GM12878 (cell line): ENCODE data around the gene TEX261. TPM values are rescaled to one million over a fixed set of nuclear protein-coding genes. Genes with fewer than 3 reads are reported as not detected.

Experiments
- ATAC-seq: fragments of 200-7000 bp; cut with Tn5 transposase; 3 replicates; pipeline ENCODE4 v1.9.1; 2020; ENCODE audit warnings: mild to moderate bottlenecking, moderate library complexity
- BruUV-seq: library from RNA; stranded (reverse); fragments of 400-500 nt; replicated peaks from 2 replicates; lab custom pipeline; 2021; lab: Mats Ljungman, UMichigan
- CTCF ChIA-PET: fragments of 300-600 bp; sonication (Branson Sonifier 250); formaldehyde crosslinking; extraction: SDS; loops from one replicate; lab custom pipeline; 2021; ENCODE audit warnings: inconsistent platforms; lab: Yijun Ruan, JAX
- POLR2A ChIA-PET: fragments of 350-600 bp; formaldehyde crosslinking; extraction: SDS; loops from one replicate; lab custom pipeline; 2021; ENCODE audit warnings: inconsistent platforms; lab: Charles Lee
- RAD21 ChIA-PET: fragments of 300-600 bp; sonication (Branson Sonifier 250); formaldehyde crosslinking; loops from one replicate; lab custom pipeline; 2023; ENCODE audit warnings: antibody characterized with exemption; ENCODE audit not compliant: unreplicated experiment; lab: Charles Lee
- SMC1A ChIA-PET: fragments of 300-600 bp; sonication (Branson Sonifier 250); formaldehyde crosslinking; loops from one replicate; lab custom pipeline; 2023; ENCODE audit not compliant: unreplicated experiment, uncharacterized antibody; lab: Charles Lee
- DNase-seq: peaks from one replicate; pipeline ENCODE4 v3.0.0-alpha.2; 2011; ENCODE audit warnings: low read depth, low spot score
- FAIRE-seq: peaks from 3 replicates; lab custom pipeline; 2011; peaks lifted over from hg19 to GRCh38; lab: Jason Lieb, UNC
- H2AFZ ChIP-seq: 2 replicates; pipeline ENCODE4 v1.6.0; 2011; ENCODE audit warnings: low read depth, low read length, control low read depth; ENCODE audit not compliant: control insufficient read depth
- H3K27ac ChIP-seq: 2 replicates; pipeline ENCODE4 v1.5.1; 2011; ENCODE audit warnings: control low read depth; ENCODE audit not compliant: control insufficient read depth, insufficient read depth
- H3K27me3 ChIP-seq, 2 experiments: replicated peaks in 1 of 2; 2 replicates each; pipeline versions ENCODE4 v1.6.0 to v1.6.1; 2011; ENCODE audit warnings: low read length in 1 of 2; ENCODE audit not compliant: control insufficient read depth in 2 of 2, insufficient read depth in 2 of 2
- H3K36me3 ChIP-seq, 2 experiments: 2 replicates each; pipeline ENCODE4 v1.5.1; 2011; ENCODE audit warnings: low read length in 1 of 2; ENCODE audit not compliant: control insufficient read depth in 2 of 2, insufficient read depth in 2 of 2
- H3K4me1 ChIP-seq: 2 replicates; pipeline ENCODE4 v1.6.1; 2011; ENCODE audit warnings: mild to moderate bottlenecking, low read length, moderate library complexity, mixed read lengths; ENCODE audit not compliant: control insufficient read depth, insufficient read depth
- H3K4me2 ChIP-seq: 2 replicates; pipeline ENCODE4 v1.6.0; 2011; ENCODE audit warnings: control low read depth; ENCODE audit not compliant: control insufficient read depth, insufficient read depth
- H3K4me3 ChIP-seq: fragments of 200-600 bp; sonication (generic); 2 replicates; pipeline ENCODE4 v1.5.1; 2016
- H3K79me2 ChIP-seq: 2 replicates; pipeline ENCODE4 v1.6.0; 2011; ENCODE audit warnings: low read length; ENCODE audit not compliant: control insufficient read depth, insufficient read depth
- H3K9ac ChIP-seq: 2 replicates; pipeline ENCODE4 v1.8.0; 2011; ENCODE audit warnings: low read length, control low read depth, mixed read lengths; ENCODE audit not compliant: control insufficient read depth, insufficient read depth
- H3K9me3 ChIP-seq: replicated peaks from 3 replicates; pipeline ENCODE4 v1.5.1; 2011; ENCODE audit warnings: mild to moderate bottlenecking, low read length; ENCODE audit not compliant: control insufficient read depth, insufficient read depth
- H4K20me1 ChIP-seq: 2 replicates; pipeline ENCODE4 v1.6.0; 2011; ENCODE audit not compliant: control insufficient read depth, insufficient read depth
- CHD2 ChIP-seq: IDR thresholded peaks from 2 replicates; pipeline ENCODE4 v1.6.1; 2011; ENCODE audit warnings: low read depth, low read length, improper control_type of control experiment, borderline replicate concordance
- DPF2 ChIP-seq: fragments of 450-650 bp; IDR thresholded peaks from 2 replicates; pipeline ENCODE4 v1.6.1; 2017; ENCODE audit warnings: mild to moderate bottlenecking
- ESRRA ChIP-seq: IDR thresholded peaks from 2 replicates; pipeline ENCODE4 v1.6.1; 2012; ENCODE audit warnings: mild to moderate bottlenecking, low read length, improper control_type of control experiment
- HDAC2 ChIP-seq: fragments of 200-600 bp; sonication (generic); IDR thresholded peaks from 2 replicates; pipeline ENCODE4 v1.6.1; 2017
- JUND ChIP-seq: IDR thresholded peaks from 2 replicates; pipeline ENCODE4 v1.6.1; 2012; ENCODE audit warnings: low read depth, mild to moderate bottlenecking, low read length, improper control_type of control experiment, moderate library complexity
- NFIC ChIP-seq: IDR thresholded peaks from 2 replicates; pipeline ENCODE4 v1.6.1; 2012; ENCODE audit warnings: low read depth, mild to moderate bottlenecking, inconsistent platforms, low read length, moderate library complexity
- PAX8 ChIP-seq: fragments of 450-650 bp; IDR thresholded peaks from 2 replicates; pipeline ENCODE4 v1.6.1; 2017; ENCODE audit warnings: mild to moderate bottlenecking, moderate library complexity
- POLR2A ChIP-seq: IDR thresholded peaks from 2 replicates; pipeline ENCODE4 v1.6.1; 2011; ENCODE audit warnings: low read depth, mild to moderate bottlenecking, low read length
- RB1 ChIP-seq: fragments of 450-650 bp; formaldehyde crosslinking; IDR thresholded peaks from 2 replicates; pipeline ENCODE4 v1.6.1; 2017; ENCODE audit warnings: mild to moderate bottlenecking, borderline replicate concordance
- STAT3 ChIP-seq: IDR thresholded peaks from 2 replicates; pipeline ENCODE4 v1.6.1; 2011; ENCODE audit warnings: low read depth, low read length, improper control_type of control experiment
- ZBTB33 ChIP-seq: fragments of 450-650 bp; IDR thresholded peaks from 2 replicates; pipeline ENCODE4 v1.6.1; 2017; ENCODE audit warnings: mild to moderate bottlenecking
- WGBS: methylation state at CpG from one replicate; pipeline ENCODE4 v1.1.6; 2016; ENCODE audit warnings: low lambda C conversion rate; ENCODE audit not compliant: insufficient replicate concordance, insufficient coverage; ENCODE audit errors: missing lambda C conversion rate; 5-methylcytosine and 5-hydroxymethylcytosine counted together
- in situ Hi-C: fragments of 300-500 bp; cut with MboI; formaldehyde crosslinking; loops from 9 replicates; pipeline ENCODE4 v1.14.3; 2018; ENCODE audit warnings: mixed read lengths
- intact Hi-C: fragments of 100-400 bp; cut with micrococcal nuclease; formaldehyde crosslinking; loops from one replicate; pipeline ENCODE4 v1.14.2; 2022; ENCODE audit not compliant: unreplicated experiment
- polyA plus RNA-seq, 11 experiments: library from polyadenylated mRNA; depleted of rRNA in 4 of 11; unstranded in 6 of 11; stranded (reverse) in 5 of 11; fragments of >200 nt; fragmentation: Nextera tagmentation in 4 of 11; fragmentation: Illumina TruSeq in 1 of 11; extraction: Ambion mirVana in 4 of 11; extraction: Trizol in 1 of 11; gene quantifications; 1 replicate in 1 of 11; 2 replicates in 10 of 11; pipeline versions ENCODE4 v1.2.1 to v1.2.3, GENCODE V29; 2011 to 2016; ENCODE audit warnings: inconsistent platforms in 2 of 11, missing spikeins in 2 of 11, low read depth in 1 of 11
- total RNA-seq, 4 experiments: library from RNA; depleted of rRNA in 3 of 4; stranded (reverse); fragments of >200 nt in 3 of 4; fragmentation: Illumina TruSeq in 1 of 4; extraction: Trizol in 1 of 4; gene quantifications; 2 replicates each; pipeline versions ENCODE4 v1.2.1 to v1.2.3, GENCODE V29; 2013 to 2021

TEX261 gene
- total and polyA plus RNA-seq, 10 of the 15 experiments (the other 5 are each of a cell fraction or from before 2014, with no cell fraction given): 5.5 to 75.6 (median 40.3) TPM

GRCh38 chr2:70958759-70959158, 35.9 kb downstream of the TEX261 start:
- DNase-seq: no peak
- no TSS peak for BruUV-seq
- ChIA-PET SMC1A (no interaction called here), POLR2A (no interaction called here), RAD21 (no interaction called here), CTCF (no interaction called here)
- H3K9me3 ChIP-seq: no peaks in the 10 kb centered on the region
- no peak overlapping the region for H3K27ac ChIP-seq
- no peak for FAIRE-seq
- TF ChIP-seq PAX8 (no peak), JUND (no peak), NFIC (no peak), CHD2 (no peak), HDAC2 (no peak), ZBTB33 (no peak), RB1 (no peak), POLR2A (no peak), ESRRA (no peak), STAT3 (no peak), DPF2 (no peak)
- 42% methylated on average over 6 of the region's 6 CpGs for WGBS
- H3K4me3 ChIP-seq: no peak overlapping the region
- H3K4me2 ChIP-seq: no peak overlapping the region
- ATAC-seq: no peak
- no peaks in the 10 kb centered on the region for H3K79me2 ChIP-seq
- H3K27me3 ChIP-seq: no peaks in the 10 kb centered on the region
- no peaks in the 10 kb centered on the region for H4K20me1 ChIP-seq
- no peaks in the 10 kb centered on the region for H3K36me3 ChIP-seq
- H3K9ac ChIP-seq: no peak overlapping the region
- no peaks in the 10 kb centered on the region for H3K4me1 ChIP-seq
- intact Hi-C loops: no loop called here
- in situ Hi-C loops: no loop called here
- no peak overlapping the region for H2AFZ ChIP-seq
